H9 (cell line): Measurements from ENCODE around the gene BFSP2. TPM values are rescaled to one million over a fixed set of nuclear protein-coding genes. Genes with fewer than 3 reads are reported as not detected.

Source experiments
- DNase-seq: peaks from one replicate; pipeline ENCODE4 v3.0.0-alpha.2; 2017
- H2AFZ ChIP-seq: one replicate; pipeline ENCODE4 v1.6.1; 2013; ENCODE audit warnings: mild to moderate bottlenecking, low read length, control low read depth, moderate library complexity
- H2AK5ac ChIP-seq: 2 replicates; pipeline ENCODE4 v1.6.1; 2013; ENCODE audit warnings: low read length, control low read depth, mixed read lengths; ENCODE audit not compliant: insufficient read length
- H2BK120ac ChIP-seq: one replicate; pipeline ENCODE4 v1.6.1; 2013; ENCODE audit warnings: low read depth, mild to moderate bottlenecking, low read length, control low read depth, inconsistent platforms; ENCODE audit not compliant: poor library complexity, severe bottlenecking
- H2BK12ac ChIP-seq: 2 replicates; pipeline ENCODE4 v1.6.1; 2013; ENCODE audit warnings: low read length, control low read depth, mixed read lengths, low read depth; ENCODE audit not compliant: insufficient read length
- H2BK15ac ChIP-seq: 2 replicates; pipeline ENCODE4 v1.6.1; 2013; ENCODE audit warnings: low read depth, low read length, control low read depth
- H2BK20ac ChIP-seq: one replicate; pipeline ENCODE4 v1.6.1; 2013; ENCODE audit warnings: low read depth, mild to moderate bottlenecking, low read length, control low read depth, inconsistent platforms; ENCODE audit not compliant: poor library complexity, severe bottlenecking
- H2BK5ac ChIP-seq: 2 replicates; pipeline ENCODE4 v1.6.1; 2013; ENCODE audit warnings: low read length, control low read depth, mixed read lengths; ENCODE audit not compliant: insufficient read length
- H3K14ac ChIP-seq: 2 replicates; pipeline ENCODE4 v1.6.1; 2013; ENCODE audit warnings: low read length, control low read depth; ENCODE audit not compliant: insufficient read depth
- H3K18ac ChIP-seq: 2 replicates; pipeline ENCODE4 v1.6.1; 2013; ENCODE audit warnings: low read depth, mild to moderate bottlenecking, mixed read lengths, low read length, control low read depth; ENCODE audit not compliant: insufficient read length
- H3K23ac ChIP-seq: 2 replicates; pipeline ENCODE4 v1.6.1; 2013; ENCODE audit warnings: low read length, control low read depth, mixed read lengths, low read depth; ENCODE audit not compliant: insufficient read length
- H3K23me2 ChIP-seq: 2 replicates; pipeline ENCODE4 v1.6.1; 2013; ENCODE audit warnings: low read depth, mild to moderate bottlenecking, mixed read lengths, low read length, control low read depth; ENCODE audit not compliant: insufficient read length, poor library complexity, severe bottlenecking
- H3K27ac ChIP-seq: 2 replicates; pipeline ENCODE4 v1.5.1; 2013; ENCODE audit warnings: low read length, control low read depth, mixed read lengths, low read depth; ENCODE audit not compliant: insufficient read length
- H3K27me3 ChIP-seq: 2 replicates; pipeline ENCODE4 v1.6.1; 2013; ENCODE audit warnings: low read length, control low read depth, inconsistent platforms; ENCODE audit not compliant: insufficient read depth
- H3K4ac ChIP-seq: 2 replicates; pipeline ENCODE4 v1.6.1; 2013; ENCODE audit warnings: low read depth, mild to moderate bottlenecking, control low read depth, inconsistent platforms, low read length, moderate library complexity
- H3K4me1 ChIP-seq: 2 replicates; pipeline ENCODE4 v1.6.1; 2013; ENCODE audit warnings: low read length, control low read depth, inconsistent platforms; ENCODE audit not compliant: insufficient read depth
- H3K4me2 ChIP-seq: 2 replicates; pipeline ENCODE4 v1.6.1; 2013; ENCODE audit warnings: low read length, control low read depth, mixed read lengths; ENCODE audit not compliant: insufficient read length, insufficient read depth
- H3K56ac ChIP-seq: 2 replicates; pipeline ENCODE4 v1.6.1; 2013; ENCODE audit warnings: low read depth, mild to moderate bottlenecking, mixed read lengths, low read length, control low read depth; ENCODE audit not compliant: insufficient read length
- H3K79me1 ChIP-seq: 2 replicates; pipeline ENCODE4 v1.6.1; 2013; ENCODE audit warnings: low read depth, mild to moderate bottlenecking, moderate library complexity, low read length, control low read depth, inconsistent platforms; ENCODE audit not compliant: insufficient read depth, poor library complexity, severe bottlenecking
- H3K79me2 ChIP-seq: 2 replicates; pipeline ENCODE4 v1.6.1; 2013; ENCODE audit warnings: low read length, control low read depth, inconsistent platforms; ENCODE audit not compliant: insufficient read depth
- H3K9ac ChIP-seq: 2 replicates; pipeline ENCODE4 v1.6.1; 2013; ENCODE audit warnings: low read length, control low read depth, mixed read lengths; ENCODE audit not compliant: insufficient read length; ENCODE audit errors: extremely low read depth
- H3K9me3 ChIP-seq: one replicate; pipeline ENCODE4 v1.6.1; 2013; ENCODE audit warnings: low read depth, low read length, inconsistent platforms; ENCODE audit not compliant: control insufficient read depth
- H3T11ph ChIP-seq: one replicate; pipeline ENCODE4 v1.6.1; 2013; ENCODE audit warnings: mild to moderate bottlenecking, low read length, control low read depth, inconsistent platforms
- H4K20me1 ChIP-seq: one replicate; pipeline ENCODE4 v1.6.1; 2013; ENCODE audit not compliant: control insufficient read depth, insufficient read length, insufficient read depth
- H4K5ac ChIP-seq: 2 replicates; pipeline ENCODE4 v1.6.1; 2013; ENCODE audit warnings: low read depth, mild to moderate bottlenecking, mixed read lengths, low read length, control low read depth; ENCODE audit not compliant: insufficient read length
- H4K8ac ChIP-seq: replicated peaks from 2 replicates; pipeline ENCODE4 v1.6.1; 2013; ENCODE audit warnings: low read length, control low read depth, mixed read lengths, low read depth; ENCODE audit not compliant: insufficient read length
- H4K91ac ChIP-seq: 2 replicates; pipeline ENCODE4 v1.6.1; 2013; ENCODE audit warnings: low read depth, mild to moderate bottlenecking, moderate library complexity, mixed read lengths, low read length, control low read depth; ENCODE audit not compliant: insufficient read length
- H3K27ac Mint-ChIP-seq, 3 experiments: 2 replicates in 2 of 3; 3 replicates in 1 of 3; pipeline ENCODE4 v1.8.0; 2020 to 2021; ENCODE audit warnings: mixed read lengths in 3 of 3, mild to moderate bottlenecking in 1 of 3, moderate library complexity in 1 of 3
- H3K27me3 Mint-ChIP-seq: 2 replicates; pipeline ENCODE4 v1.8.0; 2021; ENCODE audit warnings: low read depth, mild to moderate bottlenecking, moderate library complexity, mixed read lengths
- H3K36me3 Mint-ChIP-seq, 3 experiments: 2 replicates in 2 of 3; 3 replicates in 1 of 3; pipeline ENCODE4 v1.8.0; 2020 to 2021; ENCODE audit warnings: low read depth in 3 of 3, mixed read lengths in 3 of 3; ENCODE audit not compliant: insufficient read depth in 1 of 3
- H3K4me1 Mint-ChIP-seq, 2 experiments: 2 replicates each; pipeline ENCODE4 v1.8.0; 2020; ENCODE audit warnings: mixed read lengths in 2 of 2
- H3K4me3 Mint-ChIP-seq, 2 experiments: 2 replicates in 1 of 2; 3 replicates in 1 of 2; pipeline ENCODE4 v1.8.0; 2020 to 2021; ENCODE audit warnings: mild to moderate bottlenecking in 2 of 2, mixed read lengths in 2 of 2, moderate library complexity in 1 of 2
- H3K9me3 Mint-ChIP-seq, 2 experiments: 2 replicates in 1 of 2; 3 replicates in 1 of 2; pipeline ENCODE4 v1.8.0; 2020; ENCODE audit warnings: mild to moderate bottlenecking in 2 of 2, mixed read lengths in 2 of 2, moderate library complexity in 1 of 2
- WGBS: extraction: QIAGEN DNeasy Blood & Tissue Kit; methylation state at CpG from one replicate; pipeline ENCODE4 v1.1.7; 2013; ENCODE audit warnings: missing lambda C conversion rate, low lambda C conversion rate, mixed read lengths; ENCODE audit not compliant: insufficient read length; ENCODE audit errors: extremely low coverage; 5-methylcytosine and 5-hydroxymethylcytosine counted together
- total RNA-seq: library from RNA; stranded (reverse); gene quantifications from 2 replicates; pipeline ENCODE4 v1.2.1, GENCODE V29; 2021
- TF ChIP-seq, protein P1 (sequence below): fragments of 200-600 bp; sonication (generic); conservative IDR thresholded peaks from 3 replicates; pipeline ENCODE4 v1.8.0; 2021; ENCODE audit warnings: antibody characterized with exemption, mild to moderate bottlenecking

BFSP2 gene
- total RNA-seq, 1 experiment from 2014 or later: not detected

DNA sequence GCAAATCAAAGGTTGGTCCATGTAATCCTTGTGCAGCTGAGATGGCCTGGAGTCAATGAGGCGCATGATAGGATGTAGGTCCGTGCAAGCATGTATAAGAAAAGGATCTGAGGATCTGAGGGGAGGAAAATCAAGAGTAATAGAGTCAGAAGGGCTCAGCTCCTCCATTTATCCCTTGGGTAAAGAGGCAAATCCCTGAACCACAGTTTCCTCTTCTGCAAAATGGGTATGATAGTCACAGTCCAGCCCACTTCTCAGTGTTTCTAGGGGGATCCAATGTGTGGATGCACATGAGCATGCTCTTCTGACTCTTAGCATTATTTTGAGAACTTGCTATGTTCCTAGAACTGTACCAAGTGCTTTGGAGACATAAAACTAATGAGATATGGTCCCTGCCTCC, 67.9 kb downstream of the BFSP2 start:
- H2BK20ac ChIP-seq: no peak overlapping the region
- Mint-ChIP-seq H3K4me1 (peaks cover 6 to 15% of the 10 kb centered on the region in 2 experiments), H3K9me3 (no peaks in the 10 kb centered on the region), H3K27ac (no peak overlapping the region; a peak in 1 of 7 replicates), H3K27me3 (peaks cover 15% of the 10 kb centered on the region), H3K36me3 (no peaks in the 10 kb centered on the region), H3K4me3 (no peak overlapping the region)
- TF ChIP-seq, protein P1, sequence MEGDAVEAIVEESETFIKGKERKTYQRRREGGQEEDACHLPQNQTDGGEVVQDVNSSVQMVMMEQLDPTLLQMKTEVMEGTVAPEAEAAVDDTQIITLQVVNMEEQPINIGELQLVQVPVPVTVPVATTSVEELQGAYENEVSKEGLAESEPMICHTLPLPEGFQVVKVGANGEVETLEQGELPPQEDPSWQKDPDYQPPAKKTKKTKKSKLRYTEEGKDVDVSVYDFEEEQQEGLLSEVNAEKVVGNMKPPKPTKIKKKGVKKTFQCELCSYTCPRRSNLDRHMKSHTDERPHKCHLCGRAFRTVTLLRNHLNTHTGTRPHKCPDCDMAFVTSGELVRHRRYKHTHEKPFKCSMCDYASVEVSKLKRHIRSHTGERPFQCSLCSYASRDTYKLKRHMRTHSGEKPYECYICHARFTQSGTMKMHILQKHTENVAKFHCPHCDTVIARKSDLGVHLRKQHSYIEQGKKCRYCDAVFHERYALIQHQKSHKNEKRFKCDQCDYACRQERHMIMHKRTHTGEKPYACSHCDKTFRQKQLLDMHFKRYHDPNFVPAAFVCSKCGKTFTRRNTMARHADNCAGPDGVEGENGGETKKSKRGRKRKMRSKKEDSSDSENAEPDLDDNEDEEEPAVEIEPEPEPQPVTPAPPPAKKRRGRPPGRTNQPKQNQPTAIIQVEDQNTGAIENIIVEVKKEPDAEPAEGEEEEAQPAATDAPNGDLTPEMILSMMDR: no peak
- H3K27ac ChIP-seq: no peak overlapping the region
- no peak overlapping the region for H2AFZ ChIP-seq
- H3K9ac ChIP-seq: no peak overlapping the region
- no peak overlapping the region for H4K91ac ChIP-seq
- no peak for DNase-seq
- WGBS: no CpG with 5 or more reads among the region's 2 CpGs
- H3K23ac ChIP-seq: no peak overlapping the region
- H2BK5ac ChIP-seq: no peak overlapping the region
- H4K8ac ChIP-seq: no peak overlapping the region
- H2BK15ac ChIP-seq: no peak overlapping the region
- no peaks in the 10 kb centered on the region for H3K9me3 ChIP-seq
- no peak overlapping the region for H2AK5ac ChIP-seq
- H4K5ac ChIP-seq: no peak overlapping the region
- H3K4ac ChIP-seq: no peak overlapping the region
- H3K56ac ChIP-seq: no peak overlapping the region
- H3K4me1 ChIP-seq: no peaks in the 10 kb centered on the region
- no peaks in the 10 kb centered on the region for H3K79me2 ChIP-seq
- H3K14ac ChIP-seq: no peak overlapping the region
- H3T11ph ChIP-seq: no peak overlapping the region
- H3K18ac ChIP-seq: no peak overlapping the region
- H3K79me1 ChIP-seq: no peaks in the 10 kb centered on the region
- no peak overlapping the region for H2BK120ac ChIP-seq
- no peak overlapping the region for H2BK12ac ChIP-seq
- no peaks in the 10 kb centered on the region for H3K27me3 ChIP-seq
- H4K20me1 ChIP-seq: no peaks in the 10 kb centered on the region
- H3K23me2 ChIP-seq: no peaks in the 10 kb centered on the region
- H3K4me2 ChIP-seq: no peak overlapping the region
